ENCODE results near the gene VMAC. TPM values are rescaled to one million over a fixed set of nuclear protein-coding genes. Genes with fewer than 3 reads are reported as not detected.

The VMAC gene
- total RNA-seq, 1 experiment from 2014 or later: 7.1 TPM

DNA sequence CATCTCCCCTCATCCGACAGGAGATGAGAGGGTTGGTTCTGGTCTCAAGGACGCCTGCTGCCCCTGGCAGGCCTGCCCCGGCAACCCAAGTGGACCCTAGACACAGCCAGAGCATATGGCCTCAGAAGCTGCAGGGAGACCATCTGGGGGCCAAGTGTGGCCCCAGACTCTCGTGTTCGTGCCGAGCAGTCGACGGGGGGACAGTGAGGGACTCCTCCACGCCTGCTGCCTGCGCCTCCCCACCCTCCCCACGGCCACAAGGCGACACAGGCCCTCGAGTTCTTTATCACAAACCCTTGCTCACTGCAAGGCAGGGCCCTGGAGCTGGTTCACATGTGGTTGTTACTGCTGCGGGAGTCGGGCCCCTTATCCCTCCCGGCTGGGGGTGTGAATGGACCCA is 18.7 kb downstream of the VMAC start:
- Histone ChIP-seq H3K36me3 (ENCODE audit: low read depth) (no peaks in the 10 kb centered on the region), H2AFZ (no peak overlapping the region), H3K4me3 (no peak overlapping the region), H3K9me2 (ENCODE audit: insufficient read depth) (no peaks in the 10 kb centered on the region), H3F3A (ENCODE audit: insufficient read depth, low read depth) (no peaks in the 10 kb centered on the region), H3K27me3 (ENCODE audit: insufficient read depth, low read depth) (no peaks in the 10 kb centered on the region), H3K9me3 (ENCODE audit: insufficient read depth, low read depth) (no peaks in the 10 kb centered on the region), H3K79me2 (ENCODE audit: low read depth) (no peaks in the 10 kb centered on the region), H3K4me1 (replicated peaks; ENCODE audit: insufficient read depth) (no peaks in the 10 kb centered on the region), H3K4me2 (no peak overlapping the region), H4K20me1 (ENCODE audit: insufficient read depth) (no peaks in the 10 kb centered on the region), H3K27ac (no peak overlapping the region)
- TF ChIP-seq EZH2 (IDR thresholded peaks at IDR 0.05; ENCODE audit: low read depth): no peak
- TF ChIP-seq CTCF (conservative IDR thresholded peaks at IDR 0.05): no peak
- BruUV-seq (replicated peaks): no TSS peak
- POLR2A ChIA-PET (ENCODE audit: unreplicated experiment): no interaction called here
- no peak for DNase-seq
- intact Hi-C loops (cut with micrococcal nuclease; ENCODE audit: unreplicated experiment): no loop called here
- CTCF ChIA-PET: no interaction called here

DNA sequence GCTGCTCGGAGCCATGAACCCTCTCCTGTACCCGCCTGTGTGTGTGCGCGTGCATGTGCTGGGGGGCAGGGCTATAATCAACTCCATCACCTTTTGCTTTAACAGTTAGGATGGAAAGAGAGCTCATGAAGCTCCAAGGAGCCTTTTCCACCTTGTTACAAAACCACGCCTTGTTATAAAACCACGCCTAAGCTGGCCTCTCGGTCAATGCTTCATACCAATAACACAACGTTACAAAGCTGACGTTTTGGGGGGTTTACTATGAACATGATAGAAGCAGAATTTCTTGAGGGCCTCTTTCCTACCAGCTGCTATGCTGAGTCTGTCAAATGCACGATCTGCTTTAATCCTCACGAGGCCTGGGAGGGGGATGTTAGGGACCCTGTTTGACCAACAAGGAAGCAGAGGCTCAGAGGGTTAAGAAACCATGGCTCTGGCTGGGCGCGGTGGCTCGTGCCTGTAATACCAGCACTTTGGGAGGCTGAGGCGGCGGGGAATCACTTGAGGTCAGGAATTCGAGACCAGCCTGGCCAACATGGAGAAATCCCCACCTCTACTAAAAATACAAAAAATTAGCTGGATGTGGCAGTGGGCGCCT is 21.3 kb downstream of the VMAC start:
- intact Hi-C loops (cut with micrococcal nuclease; ENCODE audit: unreplicated experiment): no loop called here
- no TSS peak for BruUV-seq (replicated peaks)
- no peaks in the 10 kb centered on the region for H3K4me1 ChIP-seq (replicated peaks; ENCODE audit: insufficient read depth)
- CTCF ChIA-PET: no interaction called here
- H3K9me2 ChIP-seq (ENCODE audit: insufficient read depth): no peaks in the 10 kb centered on the region
- H3K79me2 ChIP-seq (ENCODE audit: low read depth): no peaks in the 10 kb centered on the region
- H3K4me2 ChIP-seq: no peak overlapping the region
- POLR2A ChIA-PET (ENCODE audit: unreplicated experiment): no interaction called here
- no peaks in the 10 kb centered on the region for H3K9me3 ChIP-seq (ENCODE audit: insufficient read depth, low read depth)
- no peak overlapping the region for H2AFZ ChIP-seq
- no peaks in the 10 kb centered on the region for H3K36me3 ChIP-seq (ENCODE audit: low read depth)
- no peaks in the 10 kb centered on the region for H4K20me1 ChIP-seq (ENCODE audit: insufficient read depth)
- no peaks in the 10 kb centered on the region for H3F3A ChIP-seq (ENCODE audit: insufficient read depth, low read depth)
- no peak for DNase-seq
- H3K4me3 ChIP-seq: no peak overlapping the region
- TF ChIP-seq CTCF (conservative IDR thresholded peaks at IDR 0.05) (no peak), EZH2 (IDR thresholded peaks at IDR 0.05; ENCODE audit: low read depth) (no peak)
- no peak overlapping the region for H3K27ac ChIP-seq
- no peaks in the 10 kb centered on the region for H3K27me3 ChIP-seq (ENCODE audit: insufficient read depth, low read depth)

DNA sequence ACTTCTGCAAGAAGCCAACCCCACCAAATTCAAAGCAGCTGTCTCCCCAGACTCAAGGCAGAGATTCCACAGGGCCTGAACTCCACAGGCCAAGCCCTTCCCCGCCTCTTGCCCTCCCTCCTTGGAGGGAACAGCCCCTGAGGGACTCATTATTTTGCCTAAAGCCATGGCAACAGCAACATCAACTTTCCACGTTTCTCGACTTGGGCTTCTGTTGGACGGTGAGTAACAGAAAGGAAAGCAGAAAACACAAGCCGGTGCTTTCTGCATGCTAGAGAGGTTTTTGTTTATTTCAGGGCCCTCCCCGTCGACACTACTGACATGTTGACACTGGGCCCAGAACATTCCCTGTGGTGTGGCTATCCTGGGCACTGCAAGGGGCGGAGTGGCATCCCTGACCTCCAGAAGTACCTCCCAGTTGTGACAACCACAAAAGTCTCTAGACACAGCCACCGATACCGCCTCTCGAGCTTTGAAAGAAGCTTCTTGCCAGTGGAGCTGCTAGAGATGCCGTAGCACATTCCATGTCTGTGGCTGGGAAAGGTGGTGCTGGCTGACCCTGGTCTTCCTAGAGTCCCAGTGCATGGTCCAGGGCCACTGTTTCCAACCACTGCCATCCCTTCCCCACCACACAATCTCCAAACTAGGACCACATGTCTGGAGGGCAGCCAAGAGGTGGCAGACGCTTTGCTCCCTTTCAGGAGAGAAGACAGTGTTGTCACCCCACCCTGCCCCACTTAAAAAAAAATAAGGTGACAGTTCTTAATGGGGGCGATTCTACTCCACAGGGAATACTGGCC is 22.2 kb downstream of the VMAC start:
- ChIA-PET CTCF (no interaction called here), POLR2A (ENCODE audit: unreplicated experiment) (no interaction called here)
- Histone ChIP-seq H3K4me3 (no peak overlapping the region), H3K4me2 (no peak overlapping the region), H3K4me1 (replicated peaks; ENCODE audit: insufficient read depth) (no peaks in the 10 kb centered on the region), H3K27ac (no peak overlapping the region), H4K20me1 (ENCODE audit: insufficient read depth) (no peaks in the 10 kb centered on the region), H3K27me3 (ENCODE audit: insufficient read depth, low read depth) (no peaks in the 10 kb centered on the region), H2AFZ (no peak overlapping the region), H3K9me2 (ENCODE audit: insufficient read depth) (no peaks in the 10 kb centered on the region), H3K36me3 (ENCODE audit: low read depth) (no peaks in the 10 kb centered on the region), H3F3A (ENCODE audit: insufficient read depth, low read depth) (no peaks in the 10 kb centered on the region), H3K79me2 (ENCODE audit: low read depth) (no peaks in the 10 kb centered on the region), H3K9me3 (ENCODE audit: insufficient read depth, low read depth) (no peaks in the 10 kb centered on the region)
- intact Hi-C loops (cut with micrococcal nuclease; ENCODE audit: unreplicated experiment): no loop called here
- BruUV-seq (replicated peaks): no TSS peak
- no peak for DNase-seq
- TF ChIP-seq CTCF (conservative IDR thresholded peaks at IDR 0.05) (no peak), EZH2 (IDR thresholded peaks at IDR 0.05; ENCODE audit: low read depth) (no peak)
